GM18867 (cell line): ENCODE measurements around the gene ABHD5.

Experiments
- ATAC-seq: cut with Tn5 transposase; IDR thresholded peaks from one replicate; pipeline ENCODE4 v1.9.1; 2021; ENCODE audit warnings: mild to moderate bottlenecking, moderate library complexity; ENCODE audit not compliant: unreplicated experiment

The ABHD5 gene

DNA sequence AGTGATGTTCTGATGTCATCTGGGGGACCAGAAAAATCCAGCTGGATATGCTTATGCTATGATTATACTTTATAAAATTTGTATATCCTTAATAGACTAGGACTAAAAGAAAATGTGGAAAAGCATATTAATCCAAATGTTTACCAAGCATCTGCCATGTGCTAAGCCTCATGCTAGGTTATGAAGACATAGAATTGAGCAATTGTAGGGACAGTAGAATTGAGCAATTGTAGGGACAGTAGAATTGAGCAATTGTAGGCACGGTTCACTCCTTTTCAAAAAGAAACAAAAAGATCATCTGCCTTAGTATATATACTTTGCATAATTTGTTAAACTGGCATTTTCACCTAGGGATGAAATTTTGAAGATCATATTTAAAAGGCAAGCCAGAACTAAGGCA is 18.3 kb downstream of the ABHD5 start:
- ATAC-seq, result no peak

DNA sequence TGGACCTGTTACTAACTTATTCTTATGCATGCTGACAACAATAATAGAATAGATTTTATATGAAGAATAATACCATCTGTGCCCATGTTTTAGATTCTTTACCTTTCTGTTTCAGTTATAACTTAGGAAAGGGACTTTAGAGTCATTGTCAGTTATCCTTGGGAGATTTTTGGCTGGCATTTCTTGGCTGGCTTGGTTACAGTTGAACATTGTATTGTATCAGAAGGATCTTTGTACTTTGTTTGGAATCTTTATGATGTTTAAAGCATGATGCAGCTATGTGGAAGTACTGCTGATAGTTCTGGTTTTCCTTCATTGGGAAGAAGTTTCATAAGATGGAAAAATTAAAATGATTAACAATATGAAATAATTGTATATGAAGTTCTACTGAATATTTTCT is 19.9 kb downstream of the ABHD5 start:
- no peak for ATAC-seq

DNA sequence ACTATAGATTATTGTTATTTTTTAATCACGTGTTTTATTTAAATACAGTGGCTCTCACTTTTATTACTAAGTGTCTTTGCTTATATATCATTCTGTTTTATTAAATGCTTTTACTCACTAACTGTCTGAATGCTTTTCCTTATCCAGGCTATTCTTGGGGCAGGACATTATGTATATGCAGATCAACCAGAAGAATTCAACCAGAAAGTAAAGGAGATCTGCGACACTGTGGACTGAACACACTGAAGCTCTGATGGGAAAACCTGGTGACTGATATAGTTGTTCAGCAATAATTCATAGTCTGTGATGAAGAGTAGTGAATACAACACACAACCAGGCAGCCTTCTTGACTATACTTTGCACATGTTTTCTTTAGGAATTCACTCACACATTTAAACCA is 27.6 kb downstream of the ABHD5 start:
- no peak for ATAC-seq

DNA sequence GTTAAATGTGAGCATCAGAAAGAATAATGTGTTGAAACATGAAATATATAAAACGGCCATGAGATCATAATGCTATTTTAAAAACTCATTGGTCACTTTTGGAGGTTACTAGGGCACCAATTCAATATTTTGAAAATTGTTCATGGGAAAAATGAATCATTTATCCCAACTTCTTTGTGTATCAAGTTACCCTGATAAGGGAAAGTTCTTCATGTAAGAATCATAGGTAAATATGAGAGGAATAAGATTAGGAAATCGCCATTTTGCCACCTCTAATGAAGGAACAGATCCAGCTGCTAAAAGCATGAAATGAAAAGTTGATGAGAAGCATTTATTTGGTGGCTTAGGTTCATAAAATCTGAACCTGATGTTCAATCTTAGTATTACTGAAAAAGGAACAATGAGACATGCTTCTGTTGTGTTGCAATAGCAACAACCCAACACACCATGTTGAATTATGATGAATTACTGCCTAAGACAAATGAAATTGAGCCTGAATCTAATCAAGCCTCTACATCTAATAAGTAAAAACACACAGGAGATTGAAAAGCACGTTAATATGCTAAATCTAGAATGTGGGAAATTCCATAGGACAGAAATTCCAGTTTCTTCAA is 32.5 kb downstream of the ABHD5 start:
- ATAC-seq, result no peak

DNA sequence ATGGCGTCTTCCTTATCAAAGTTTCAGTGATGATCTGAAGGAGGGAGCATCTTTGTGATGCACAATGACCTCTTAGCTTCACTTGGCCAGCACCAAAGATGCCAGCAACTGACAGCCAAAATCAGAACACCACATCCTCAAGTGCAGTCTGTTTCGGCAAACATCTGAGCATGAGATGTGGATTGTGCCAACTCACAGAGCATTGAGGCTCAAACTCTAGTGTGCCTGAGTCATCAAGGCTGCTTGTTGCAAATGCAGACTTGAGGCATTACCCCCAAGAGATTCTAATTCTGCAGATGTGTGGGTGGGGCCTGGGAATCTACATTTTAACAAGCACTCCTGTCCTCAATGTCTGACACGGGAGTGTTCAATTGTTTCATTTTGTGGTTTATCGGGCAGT is 35.8 kb downstream of the ABHD5 start:
- ATAC-seq, result no peak

DNA sequence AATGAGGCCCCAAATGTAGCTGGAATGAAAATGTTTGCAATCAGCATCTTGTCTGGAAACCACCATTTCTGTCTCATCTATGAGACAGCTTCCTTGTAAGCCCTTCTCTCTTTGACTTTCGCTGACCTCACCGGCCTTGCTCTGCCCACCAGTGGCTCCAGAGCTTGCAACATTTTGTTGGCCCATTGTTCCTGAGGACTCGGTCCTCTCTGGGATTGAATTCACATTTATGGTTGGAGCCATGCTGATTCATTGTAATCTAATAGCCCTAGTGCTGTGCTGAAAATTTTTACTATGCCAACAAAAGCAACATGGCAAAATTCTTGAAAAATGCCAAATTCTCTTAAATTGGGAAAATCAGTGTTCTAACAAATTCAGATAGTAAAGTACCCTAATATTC is 37.2 kb downstream of the ABHD5 start:
- no peak for ATAC-seq

DNA sequence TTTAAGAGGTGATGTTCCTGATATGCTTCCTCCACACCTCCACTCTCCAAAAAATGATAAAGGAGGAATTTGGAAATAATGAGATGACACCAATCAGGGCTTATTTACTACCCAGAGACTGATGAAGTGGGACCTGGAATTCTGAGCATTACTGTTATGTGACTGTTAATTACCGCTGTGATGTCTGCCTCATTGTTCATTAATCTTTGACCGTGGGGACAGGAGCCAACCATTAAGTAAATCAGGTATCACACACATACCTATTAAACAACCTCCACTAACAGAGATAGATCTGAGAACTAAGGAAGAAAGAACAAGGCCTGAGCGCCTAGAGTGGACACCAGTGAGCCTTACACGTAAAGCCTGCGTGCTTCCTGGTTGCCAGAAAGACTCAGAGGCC is 37.7 kb downstream of the ABHD5 start:
- ATAC-seq, result no peak

DNA sequence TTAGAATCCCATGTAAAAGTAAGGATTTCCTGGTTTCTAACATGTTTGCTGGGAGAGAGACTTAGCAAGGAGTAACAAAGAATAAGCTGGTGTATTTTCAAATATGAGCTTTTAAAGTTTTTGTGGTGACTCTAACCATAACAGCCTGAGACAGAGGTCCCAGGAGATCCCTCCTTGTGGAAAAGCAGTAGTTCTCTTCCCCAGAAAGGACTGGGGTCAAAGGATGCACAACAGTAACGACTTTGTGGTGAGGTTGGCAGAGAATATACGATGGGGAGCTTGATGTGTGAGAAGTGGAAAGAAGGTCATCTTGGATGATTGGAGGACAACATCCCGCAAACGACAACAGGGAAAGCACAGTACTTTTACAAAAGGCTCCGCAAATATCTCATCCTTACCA is 38.2 kb downstream of the ABHD5 start:
- ATAC-seq, result no peak

DNA sequence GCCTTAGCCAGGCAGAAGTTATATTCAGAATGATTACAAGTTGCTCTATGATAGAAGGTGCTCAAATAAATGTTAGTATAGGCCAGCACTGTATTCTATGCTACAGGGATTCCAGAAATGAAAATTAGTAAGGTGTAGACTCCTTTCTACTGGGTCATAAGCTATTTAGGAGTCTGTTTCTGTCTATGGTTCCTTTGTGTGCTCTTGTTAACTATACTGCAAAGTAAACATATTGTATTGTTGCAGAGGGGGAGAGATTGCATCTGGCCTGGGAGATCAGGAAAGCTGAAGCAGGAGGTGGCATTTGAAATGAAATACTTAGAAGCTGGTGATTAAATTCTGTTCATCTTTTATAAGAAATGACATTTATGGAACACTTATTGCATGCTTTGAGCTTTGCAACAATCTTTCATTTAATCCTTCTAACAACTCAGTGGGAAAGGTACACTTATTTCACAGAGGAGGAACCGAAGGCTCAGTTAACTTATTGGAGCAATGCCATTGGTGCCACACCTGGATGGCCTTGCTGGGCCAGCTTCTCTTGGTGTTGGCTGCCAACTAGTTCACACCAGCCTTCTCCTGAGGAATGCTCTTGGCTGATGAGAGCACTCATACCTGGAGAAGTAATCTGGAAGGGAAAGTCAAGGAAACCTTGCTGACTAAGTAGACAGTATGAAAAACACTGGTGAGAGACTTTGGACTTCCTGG is 39.1 kb downstream of the ABHD5 start:
- ATAC-seq, result no peak

DNA sequence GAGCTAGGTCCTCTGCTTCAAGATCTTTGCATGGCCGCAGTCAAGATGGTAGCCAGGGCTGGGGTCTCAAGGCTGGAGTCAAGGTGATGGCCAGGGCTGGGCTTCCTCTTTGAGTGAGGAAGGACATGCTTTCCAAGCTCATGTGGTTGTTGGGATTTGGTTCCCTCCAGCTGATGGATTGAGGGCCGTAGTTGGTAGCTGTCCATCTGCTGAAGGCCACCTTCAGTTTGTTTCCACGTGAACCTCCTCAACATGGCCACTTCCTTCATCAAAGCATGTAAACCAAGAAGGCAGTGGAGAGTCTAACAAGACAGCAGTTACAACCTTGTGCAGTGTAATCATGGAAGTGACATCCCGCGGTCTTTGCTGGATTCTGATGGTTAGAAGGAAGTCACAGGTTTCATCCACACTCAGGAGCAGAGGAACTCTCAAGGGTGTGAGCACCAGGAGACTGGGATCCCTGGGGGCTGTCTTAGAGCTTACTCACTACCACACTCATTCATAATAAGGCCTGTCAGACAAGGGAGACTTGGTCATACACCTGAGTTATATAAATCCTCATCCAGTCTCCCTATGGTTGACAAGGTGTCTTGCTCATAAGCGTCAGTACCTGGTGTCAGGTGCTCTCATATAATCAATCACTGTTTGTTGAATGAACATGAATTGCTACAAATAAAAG is 42.1 kb downstream of the ABHD5 start:
- ATAC-seq, result no peak

DNA sequence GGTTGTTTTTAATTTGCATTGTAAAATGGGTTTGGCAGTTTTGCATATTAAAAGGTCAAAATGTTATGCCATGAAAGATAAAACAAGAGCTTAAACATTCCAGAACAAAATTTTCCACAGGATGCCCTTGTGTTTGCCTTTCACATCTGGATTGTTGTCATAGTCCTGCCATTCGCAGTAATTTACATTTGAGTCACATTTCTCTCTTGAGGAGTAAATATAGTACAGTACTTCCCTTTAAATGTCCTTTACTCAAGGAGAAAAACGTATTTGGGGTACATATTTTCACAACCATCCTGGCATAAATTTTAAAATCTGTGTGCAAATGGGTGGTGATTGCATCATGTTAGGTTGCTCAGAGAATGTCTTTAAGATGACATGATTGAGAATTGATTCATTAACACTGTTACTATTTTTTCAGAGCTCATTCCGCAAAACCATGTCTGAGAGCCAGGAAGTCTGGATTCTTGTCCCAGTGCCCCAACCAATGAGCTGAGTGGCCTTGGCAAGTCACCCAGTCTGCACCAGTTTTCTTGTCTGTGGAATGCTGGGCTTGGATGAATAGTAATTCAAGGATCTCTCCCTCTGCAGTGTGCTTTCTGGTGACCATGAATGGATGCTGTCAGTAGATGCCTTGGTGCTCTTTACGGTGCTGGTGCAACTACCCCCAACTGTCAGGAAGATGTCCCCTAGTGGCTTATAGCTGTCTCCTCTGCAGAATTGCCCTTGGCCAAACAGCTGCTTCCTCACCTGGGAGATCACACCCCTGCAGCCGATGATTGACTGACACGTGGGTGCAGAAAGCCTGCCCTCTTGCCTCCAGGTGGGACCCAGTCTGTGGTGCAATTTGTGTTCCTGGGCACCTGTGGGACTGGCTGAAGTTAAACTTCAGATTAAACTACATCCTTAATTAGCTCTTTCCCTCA is 43.0 kb downstream of the ABHD5 start:
- ATAC-seq, result no peak

DNA sequence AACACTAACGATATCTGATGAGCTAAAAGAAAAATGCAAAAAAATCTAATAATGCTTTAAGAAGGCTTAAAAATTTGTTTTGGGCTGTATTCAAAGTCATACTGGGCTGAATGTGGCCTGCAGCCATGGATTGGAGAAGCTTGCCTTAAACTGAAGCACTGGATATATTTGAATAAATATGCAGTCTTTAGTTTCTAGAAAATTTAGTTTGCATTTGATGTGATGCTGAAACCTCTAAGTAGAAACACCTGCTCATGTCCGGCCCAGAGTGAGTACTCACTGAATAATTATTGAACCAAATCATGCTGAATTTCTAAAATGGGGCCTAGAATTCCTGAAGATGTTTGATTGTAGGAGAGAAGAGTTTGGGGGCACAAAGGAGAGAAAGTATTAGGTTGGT is 43.9 kb downstream of the ABHD5 start:
- ATAC-seq, result no peak

DNA sequence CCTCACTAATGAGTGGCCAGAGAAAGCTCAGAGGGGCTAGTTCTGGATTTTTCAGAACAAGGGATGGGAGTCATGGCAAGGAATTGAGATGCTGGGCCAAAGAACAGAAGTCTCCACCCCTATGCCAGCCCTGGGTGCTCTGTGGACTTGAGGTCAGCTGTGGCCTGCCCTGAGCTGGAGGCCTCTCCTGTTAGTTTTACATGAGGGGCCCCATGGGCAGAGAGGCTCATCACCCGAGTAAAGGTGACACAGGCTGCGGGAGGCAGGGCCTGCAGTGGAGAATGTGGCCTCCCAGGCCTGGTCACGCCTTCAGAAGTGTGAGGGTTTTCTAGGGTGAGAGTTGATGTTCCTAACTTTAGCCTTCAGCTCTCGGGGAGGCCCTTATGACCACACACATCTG is 44.9 kb downstream of the ABHD5 start:
- ATAC-seq, result no peak

DNA sequence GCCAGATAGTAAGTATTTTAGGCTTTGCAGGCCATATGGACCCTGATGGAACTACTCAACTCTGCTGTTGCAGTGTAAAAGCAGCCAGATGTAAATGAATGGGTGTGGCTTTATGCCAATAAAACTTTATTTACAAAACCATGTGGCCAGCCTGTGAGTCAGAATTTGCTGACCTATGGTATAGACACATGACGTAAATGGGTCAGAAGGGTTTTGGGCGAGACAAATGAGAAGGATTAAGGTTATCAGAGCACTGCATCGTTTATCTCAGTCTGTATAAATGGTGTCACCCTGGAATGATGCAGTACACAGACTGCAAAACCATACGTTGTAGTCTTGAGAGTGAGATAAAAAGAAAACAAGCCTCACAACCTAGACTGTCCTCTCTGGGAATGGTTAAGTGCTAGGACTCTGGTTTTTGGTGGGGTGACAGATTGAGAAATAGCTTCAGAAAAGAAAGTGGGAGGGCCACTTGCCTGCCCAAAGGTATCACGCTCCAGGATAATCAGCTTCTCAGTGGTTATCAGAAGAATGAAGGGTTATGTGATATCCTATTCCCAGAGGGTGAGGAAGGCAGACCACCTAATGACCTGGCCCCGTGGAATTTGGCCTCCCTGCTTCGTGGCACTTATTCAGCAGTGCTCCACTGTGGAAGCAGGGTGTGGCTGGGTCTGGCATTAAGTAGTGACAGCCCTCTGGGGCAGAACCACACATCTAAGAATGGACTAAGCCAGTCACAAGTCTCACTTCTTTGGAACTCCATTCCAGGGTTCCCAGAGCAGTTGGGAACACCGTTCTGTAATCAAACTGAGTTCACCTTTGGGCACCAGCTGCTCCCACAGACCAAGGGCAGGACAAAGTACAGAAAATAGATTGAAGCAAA is 46.1 kb downstream of the ABHD5 start:
- ATAC-seq, result no peak

DNA sequence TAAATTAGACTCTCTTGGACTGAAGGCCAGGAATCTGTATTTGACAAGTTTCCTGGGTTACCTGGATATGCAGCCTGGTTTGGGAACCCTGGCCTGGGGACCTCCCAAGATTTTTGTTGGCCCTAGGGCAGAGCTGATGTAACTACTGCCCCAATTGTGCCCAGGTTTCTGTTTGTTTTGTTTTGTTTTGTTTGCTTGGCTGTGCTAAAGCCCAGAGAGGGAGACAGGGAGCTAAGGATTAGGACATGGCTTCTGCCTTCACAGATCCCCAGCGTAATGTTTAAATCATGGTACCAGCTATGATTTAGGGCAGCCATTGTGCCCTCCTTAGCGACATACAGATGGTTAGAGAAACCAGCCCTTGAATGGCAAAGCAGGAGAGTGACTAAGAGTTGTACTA is 47.6 kb downstream of the ABHD5 start:
- no peak for ATAC-seq

DNA sequence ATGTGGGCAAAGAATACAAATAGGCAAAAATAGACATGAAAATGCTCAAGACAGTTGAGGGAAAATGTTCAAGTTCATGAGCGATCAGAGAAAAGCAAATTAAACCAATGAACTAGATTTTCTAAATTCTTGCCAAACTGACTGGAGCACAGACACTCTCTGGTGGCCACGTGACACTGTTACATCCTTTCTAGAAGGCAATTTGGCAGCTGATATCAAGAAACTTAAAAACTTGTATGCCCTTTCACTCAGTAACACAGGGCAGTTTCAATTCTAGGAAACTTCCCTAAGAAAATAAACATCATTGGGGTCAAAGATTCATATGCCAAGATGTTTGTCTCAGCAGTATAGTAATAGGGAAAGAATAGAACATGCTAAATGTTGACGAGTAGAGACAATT is 52.2 kb downstream of the ABHD5 start:
- no peak for ATAC-seq

DNA sequence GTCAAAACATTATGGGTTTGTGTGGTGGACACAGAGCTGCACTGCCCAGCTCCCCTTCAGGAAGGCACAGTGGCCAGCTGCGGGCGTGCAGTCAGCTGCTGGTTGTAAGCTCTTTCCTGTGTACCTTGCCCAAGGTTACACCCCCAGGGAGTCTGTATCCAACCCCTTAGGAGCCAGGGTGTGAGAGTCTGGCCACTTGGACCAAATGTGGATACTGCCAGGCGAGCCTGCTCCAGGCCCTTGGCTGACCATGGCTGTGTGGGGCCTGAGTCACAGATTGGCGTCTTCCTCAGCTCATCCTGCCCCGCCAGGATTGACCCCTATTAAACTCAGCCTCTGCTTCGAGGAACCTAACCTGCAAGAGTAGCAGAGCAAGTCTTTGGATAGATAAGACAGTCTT is 56.9 kb downstream of the ABHD5 start:
- ATAC-seq, result no peak

DNA sequence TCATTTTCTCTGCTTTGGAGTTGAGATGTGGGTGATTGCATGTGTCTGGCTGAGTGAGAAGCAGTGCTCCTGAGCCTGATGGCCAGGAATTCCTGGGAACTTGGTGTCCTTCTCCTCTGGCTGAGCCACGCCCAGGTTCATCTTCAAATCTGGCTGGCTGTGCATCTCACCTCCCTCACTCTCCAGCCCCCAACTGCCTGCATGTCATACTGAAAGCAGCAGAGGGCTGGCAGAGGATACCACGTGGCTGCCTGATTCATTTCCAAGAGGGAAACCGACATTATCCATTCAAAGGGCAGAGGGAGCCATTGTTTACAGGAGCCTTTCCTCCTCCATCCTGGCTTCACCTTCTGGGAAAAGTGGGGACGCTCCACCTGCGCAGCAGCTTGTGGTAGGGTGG is 57.4 kb downstream of the ABHD5 start:
- no peak for ATAC-seq

DNA sequence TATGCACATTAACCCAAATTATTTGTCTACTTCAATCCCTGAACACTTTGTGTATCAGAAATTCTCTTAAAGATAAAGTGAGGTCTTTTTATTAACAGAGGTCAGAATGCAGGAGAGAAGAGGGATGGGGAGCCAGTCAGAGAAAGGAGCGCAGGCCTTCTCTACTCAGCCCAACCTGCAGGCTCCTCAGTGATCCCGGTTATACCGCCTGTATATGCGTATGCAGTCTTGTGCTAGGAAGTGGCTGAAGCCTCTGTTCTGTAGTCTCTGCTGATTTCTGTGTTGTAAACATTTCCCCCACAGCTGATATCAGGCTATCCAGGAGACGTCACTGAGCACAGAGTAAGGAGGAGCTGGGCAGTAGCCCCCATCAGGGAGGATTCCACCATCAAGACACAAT is 57.9 kb downstream of the ABHD5 start:
- no peak for ATAC-seq

DNA sequence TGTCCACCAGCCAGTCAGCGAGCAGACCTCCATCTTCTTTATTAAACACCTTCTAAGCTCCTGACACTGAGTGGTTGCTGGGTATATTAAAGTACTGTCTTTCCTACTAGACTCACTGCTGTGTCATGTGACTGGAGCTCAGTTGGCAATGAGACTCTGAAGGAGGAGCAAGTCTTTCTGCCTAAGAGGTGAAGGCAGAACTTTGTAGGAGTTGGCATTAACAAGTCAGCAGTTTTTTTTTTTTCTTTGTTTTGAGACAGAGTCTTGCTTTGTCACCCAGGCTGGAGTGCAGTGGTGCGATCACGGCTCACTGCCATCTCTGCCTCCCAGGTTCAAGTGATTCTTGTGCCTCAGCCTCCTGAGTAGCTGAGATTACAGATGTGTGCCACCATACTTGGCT is 62.2 kb downstream of the ABHD5 start:
- no peak for ATAC-seq
